Activated CD8-positive, alpha-beta T cell treated with anti-CD3 and anti-CD28 coated beads, Interleukin-2, amount 10 ng/mL, durations not matched to agents 7 days and 5 days (primary cell): ENCODE results near the gene OR4K13. TPM values are rescaled to one million over a fixed set of nuclear protein-coding genes. Genes with fewer than 3 reads are reported as not detected.

Experiments used
- total RNA-seq, 2 experiments: library from RNA; stranded (reverse); gene quantifications; one replicate each; pipeline ENCODE4 v1.2.3, GENCODE V29; 2021

OR4K13 gene
- total RNA-seq, 2 experiments from 2014 or later = not detected

Other genes with a start within 250 kb of the OR4K13 start
- gene OR4N2, start 232.3 kb downstream of the OR4K13 start, total RNA-seq = not detected
- not detected for gene OR4K2, start 160.9 kb downstream of the OR4K13 start, total RNA-seq
- not detected for gene OR4K5, start 115.4 kb downstream of the OR4K13 start, total RNA-seq
- gene OR4K1, start 105.1 kb downstream of the OR4K13 start, total RNA-seq = not detected
- gene OR4K15, start 60.4 kb downstream of the OR4K13 start, total RNA-seq = not detected
- not detected for gene OR4Q2, start 33.9 kb downstream of the OR4K13 start, total RNA-seq
- not detected for gene OR4K14, start 16.7 kb downstream of the OR4K13 start, total RNA-seq
- gene OR4L1, start 24.0 kb upstream of the OR4K13 start, total RNA-seq = not detected
- not detected for gene OR4K17, start 74.7 kb upstream of the OR4K13 start, total RNA-seq
- not detected for gene OR4N5, start 102.8 kb upstream of the OR4K13 start, total RNA-seq
- gene OR11G2, start 154.9 kb upstream of the OR4K13 start, total RNA-seq = not detected
- not detected for gene OR11H6, start 187.7 kb upstream of the OR4K13 start, total RNA-seq
- gene OR11H7, start 192.9 kb upstream of the OR4K13 start, total RNA-seq = not detected
- not detected for gene OR11H4, start 203.2 kb upstream of the OR4K13 start, total RNA-seq